Measurements from ENCODE around the gene CTU2. TPM values are rescaled to one million over a fixed set of nuclear protein-coding genes. Genes with fewer than 3 reads are reported as not detected.

Gene CTU2
- total RNA-seq, 4 donors from 2014 or later, result 9.4 to 9.9 (median 9.5) TPM

GRCh38 chr16:88669980-88670379 lies 36.3 kb upstream of the CTU2 start:
- DNase-seq (ENCODE audit: low spot score in 2 of 2), result no peak
- no peak overlapping the region for H3K4me3 ChIP-seq (ENCODE audit: low read depth, poor library complexity, severe bottlenecking)
- no peak for TF ChIP-seq POLR2A (IDR thresholded peaks at IDR 0.05)
- TF ChIP-seq, protein P1, sequence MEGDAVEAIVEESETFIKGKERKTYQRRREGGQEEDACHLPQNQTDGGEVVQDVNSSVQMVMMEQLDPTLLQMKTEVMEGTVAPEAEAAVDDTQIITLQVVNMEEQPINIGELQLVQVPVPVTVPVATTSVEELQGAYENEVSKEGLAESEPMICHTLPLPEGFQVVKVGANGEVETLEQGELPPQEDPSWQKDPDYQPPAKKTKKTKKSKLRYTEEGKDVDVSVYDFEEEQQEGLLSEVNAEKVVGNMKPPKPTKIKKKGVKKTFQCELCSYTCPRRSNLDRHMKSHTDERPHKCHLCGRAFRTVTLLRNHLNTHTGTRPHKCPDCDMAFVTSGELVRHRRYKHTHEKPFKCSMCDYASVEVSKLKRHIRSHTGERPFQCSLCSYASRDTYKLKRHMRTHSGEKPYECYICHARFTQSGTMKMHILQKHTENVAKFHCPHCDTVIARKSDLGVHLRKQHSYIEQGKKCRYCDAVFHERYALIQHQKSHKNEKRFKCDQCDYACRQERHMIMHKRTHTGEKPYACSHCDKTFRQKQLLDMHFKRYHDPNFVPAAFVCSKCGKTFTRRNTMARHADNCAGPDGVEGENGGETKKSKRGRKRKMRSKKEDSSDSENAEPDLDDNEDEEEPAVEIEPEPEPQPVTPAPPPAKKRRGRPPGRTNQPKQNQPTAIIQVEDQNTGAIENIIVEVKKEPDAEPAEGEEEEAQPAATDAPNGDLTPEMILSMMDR (IDR thresholded peaks at IDR 0.05), result no peak
- intact Hi-C loops (cut with DNase I; ENCODE audit: low total_unique reads), result loop anchor here (1.0 kb wide), 1 partner anchor 49 kb away; no protein-coding TSS in a partner anchor
- whole genome bisulfite sequencing, 2 donors, result 70 to 72% methylated on average over 10 of the region's 10 CpGs

DNA sequence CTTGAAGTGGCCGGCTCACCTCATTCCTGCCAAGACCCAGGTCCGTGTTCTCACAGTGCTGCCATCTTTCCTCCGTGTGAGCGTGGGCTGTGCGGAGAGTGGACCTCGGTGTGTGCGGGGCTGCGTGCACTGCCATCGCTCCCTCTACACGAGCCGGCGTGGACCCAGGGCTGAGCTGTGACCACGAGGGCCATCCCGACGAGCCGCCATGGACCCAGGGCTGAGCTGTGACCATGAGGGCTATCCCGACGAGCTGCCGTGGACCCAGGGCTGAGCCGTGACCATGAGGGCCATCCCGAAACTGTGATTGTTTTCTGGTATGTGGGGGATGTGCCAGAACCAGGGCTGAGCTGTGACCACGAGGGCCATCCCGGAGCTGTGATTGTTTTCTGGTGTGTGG lies 34.5 kb upstream of the CTU2 start:
- H3K4me3 ChIP-seq (ENCODE audit: low read depth, poor library complexity, severe bottlenecking), result no peak overlapping the region
- 87 to 93% methylated on average over 17 to 23 of the region's 23 CpGs for WGBS, 2 donors
- no peak for TF ChIP-seq POLR2A (IDR thresholded peaks at IDR 0.05)
- TF ChIP-seq, protein P1 (IDR thresholded peaks at IDR 0.05), result no peak
- intact Hi-C loops (cut with DNase I; ENCODE audit: low total_unique reads), result no loop called here
- no peak for DNase-seq (ENCODE audit: low spot score in 2 of 2)

DNA sequence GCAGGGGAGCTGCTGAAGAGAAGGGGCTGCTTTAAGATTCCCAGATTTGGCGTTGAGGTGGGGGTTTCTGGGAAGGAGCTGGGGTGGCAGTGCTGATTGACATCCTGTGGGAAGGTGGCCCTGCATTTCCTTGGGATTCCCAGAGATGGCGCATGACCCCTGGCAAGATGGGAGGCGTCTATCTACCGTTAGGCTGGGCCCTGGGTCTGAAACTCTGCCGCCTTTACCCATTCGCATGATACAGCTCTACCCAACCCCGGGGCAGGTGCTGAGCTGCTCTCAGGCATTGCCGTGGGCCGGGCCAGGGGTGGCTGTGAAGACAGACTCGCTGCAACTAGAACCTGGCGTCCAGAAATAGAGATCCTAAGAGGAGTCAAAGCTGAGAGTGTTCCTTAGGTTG lies 33.5 kb upstream of the CTU2 start:
- TF ChIP-seq, protein P1 (IDR thresholded peaks at IDR 0.05), result no peak
- no peak for TF ChIP-seq POLR2A (IDR thresholded peaks at IDR 0.05)
- H3K4me3 ChIP-seq (ENCODE audit: low read depth, poor library complexity, severe bottlenecking), result no peak overlapping the region
- WGBS, 2 donors, result 63 to 65% methylated on average over 11 of the region's 11 CpGs
- DNase-seq (ENCODE audit: low spot score in 2 of 2), result no peak
- intact Hi-C loops (cut with DNase I; ENCODE audit: low total_unique reads), result no loop called here

- DNase-seq (ENCODE audit: low spot score in 2 of 2), result no peak
- 91 to 94% methylated on average over 19 of the region's 19 CpGs for WGBS, 2 donors
- H3K4me3 ChIP-seq (ENCODE audit: low read depth, poor library complexity, severe bottlenecking), result no peak overlapping the region
- TF ChIP-seq, protein P1 (IDR thresholded peaks at IDR 0.05), result no peak
- TF ChIP-seq POLR2A (IDR thresholded peaks at IDR 0.05), result no peak
- intact Hi-C loops (cut with DNase I; ENCODE audit: low total_unique reads), result no loop called here
These were observed 32.5 kb upstream of the CTU2 start for GRCh38 chr16:88673716-88674379.

DNA sequence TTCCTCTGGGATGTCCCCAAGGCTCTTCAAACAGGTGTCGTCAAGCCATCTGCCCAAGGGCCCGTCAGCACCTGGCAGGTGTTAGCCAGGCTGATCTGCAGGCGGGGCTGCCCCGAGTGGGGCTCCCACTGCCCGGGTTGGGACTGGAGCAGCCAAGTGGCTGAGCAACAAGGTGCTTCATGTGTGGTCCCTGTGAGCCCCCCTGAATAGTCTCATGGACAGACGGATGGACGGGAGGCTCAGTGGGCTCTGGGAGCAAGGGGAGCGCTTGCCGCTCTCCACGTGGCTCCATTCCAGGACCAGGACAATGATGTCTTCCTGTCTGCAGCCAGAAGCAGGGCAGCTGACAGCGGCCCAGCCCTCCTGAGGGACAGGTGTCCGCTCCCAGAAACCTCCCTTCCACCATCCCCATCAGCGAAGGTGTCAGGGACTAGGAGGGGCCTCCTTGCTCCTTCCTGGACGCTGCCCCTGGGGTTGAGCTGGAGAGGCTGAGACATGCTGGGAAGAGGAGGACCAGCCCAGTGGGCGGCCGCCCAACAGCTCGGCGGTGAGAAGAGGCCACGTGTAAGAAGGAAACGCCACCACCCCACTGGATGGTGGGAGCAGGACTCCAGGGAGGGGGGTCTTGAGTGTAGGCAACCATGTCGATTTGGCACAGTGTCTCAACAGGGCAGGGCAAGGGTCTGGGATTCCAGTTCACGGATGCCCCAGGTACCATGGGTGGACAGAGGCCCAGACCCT lies 29.6 kb upstream of the CTU2 start:
- WGBS, 2 donors, result 79 to 85% methylated on average over 16 to 22 of the region's 22 CpGs
- H3K4me3 ChIP-seq (ENCODE audit: low read depth, poor library complexity, severe bottlenecking), result no peak overlapping the region
- no peak for TF ChIP-seq POLR2A (IDR thresholded peaks at IDR 0.05)
- TF ChIP-seq, protein P1 (IDR thresholded peaks at IDR 0.05), result no peak
- no peak for DNase-seq (ENCODE audit: low spot score in 2 of 2)
- intact Hi-C loops (cut with DNase I; ENCODE audit: low total_unique reads), result no loop called here
